H9 (cell line): ENCODE measurements around the gene TNIP1. TPM values are rescaled to one million over a fixed set of nuclear protein-coding genes. Genes with fewer than 3 reads are reported as not detected.

Source experiments
- DNase-seq: peaks from one replicate; pipeline ENCODE4 v3.0.0-alpha.2; 2017
- H2AFZ ChIP-seq: one replicate; pipeline ENCODE4 v1.6.1; 2013; ENCODE audit warnings: mild to moderate bottlenecking, low read length, control low read depth, moderate library complexity
- H2AK5ac ChIP-seq: 2 replicates; pipeline ENCODE4 v1.6.1; 2013; ENCODE audit warnings: low read length, control low read depth, mixed read lengths; ENCODE audit not compliant: insufficient read length
- H2BK120ac ChIP-seq: one replicate; pipeline ENCODE4 v1.6.1; 2013; ENCODE audit warnings: low read depth, mild to moderate bottlenecking, low read length, control low read depth, inconsistent platforms; ENCODE audit not compliant: poor library complexity, severe bottlenecking
- H2BK12ac ChIP-seq: 2 replicates; pipeline ENCODE4 v1.6.1; 2013; ENCODE audit warnings: low read length, control low read depth, mixed read lengths, low read depth; ENCODE audit not compliant: insufficient read length
- H2BK15ac ChIP-seq: 2 replicates; pipeline ENCODE4 v1.6.1; 2013; ENCODE audit warnings: low read depth, low read length, control low read depth
- H2BK20ac ChIP-seq: one replicate; pipeline ENCODE4 v1.6.1; 2013; ENCODE audit warnings: low read depth, mild to moderate bottlenecking, low read length, control low read depth, inconsistent platforms; ENCODE audit not compliant: poor library complexity, severe bottlenecking
- H2BK5ac ChIP-seq: 2 replicates; pipeline ENCODE4 v1.6.1; 2013; ENCODE audit warnings: low read length, control low read depth, mixed read lengths; ENCODE audit not compliant: insufficient read length
- H3K14ac ChIP-seq: 2 replicates; pipeline ENCODE4 v1.6.1; 2013; ENCODE audit warnings: low read length, control low read depth; ENCODE audit not compliant: insufficient read depth
- H3K18ac ChIP-seq: 2 replicates; pipeline ENCODE4 v1.6.1; 2013; ENCODE audit warnings: low read depth, mild to moderate bottlenecking, mixed read lengths, low read length, control low read depth; ENCODE audit not compliant: insufficient read length
- H3K23ac ChIP-seq: 2 replicates; pipeline ENCODE4 v1.6.1; 2013; ENCODE audit warnings: low read length, control low read depth, mixed read lengths, low read depth; ENCODE audit not compliant: insufficient read length
- H3K23me2 ChIP-seq: 2 replicates; pipeline ENCODE4 v1.6.1; 2013; ENCODE audit warnings: low read depth, mild to moderate bottlenecking, mixed read lengths, low read length, control low read depth; ENCODE audit not compliant: insufficient read length, poor library complexity, severe bottlenecking
- H3K27ac ChIP-seq: 2 replicates; pipeline ENCODE4 v1.5.1; 2013; ENCODE audit warnings: low read length, control low read depth, mixed read lengths, low read depth; ENCODE audit not compliant: insufficient read length
- H3K27me3 ChIP-seq: 2 replicates; pipeline ENCODE4 v1.6.1; 2013; ENCODE audit warnings: low read length, control low read depth, inconsistent platforms; ENCODE audit not compliant: insufficient read depth
- H3K4ac ChIP-seq: 2 replicates; pipeline ENCODE4 v1.6.1; 2013; ENCODE audit warnings: low read depth, mild to moderate bottlenecking, control low read depth, inconsistent platforms, low read length, moderate library complexity
- H3K4me1 ChIP-seq: 2 replicates; pipeline ENCODE4 v1.6.1; 2013; ENCODE audit warnings: low read length, control low read depth, inconsistent platforms; ENCODE audit not compliant: insufficient read depth
- H3K4me2 ChIP-seq: 2 replicates; pipeline ENCODE4 v1.6.1; 2013; ENCODE audit warnings: low read length, control low read depth, mixed read lengths; ENCODE audit not compliant: insufficient read length, insufficient read depth
- H3K56ac ChIP-seq: 2 replicates; pipeline ENCODE4 v1.6.1; 2013; ENCODE audit warnings: low read depth, mild to moderate bottlenecking, mixed read lengths, low read length, control low read depth; ENCODE audit not compliant: insufficient read length
- H3K79me1 ChIP-seq: 2 replicates; pipeline ENCODE4 v1.6.1; 2013; ENCODE audit warnings: low read depth, mild to moderate bottlenecking, moderate library complexity, low read length, control low read depth, inconsistent platforms; ENCODE audit not compliant: insufficient read depth, poor library complexity, severe bottlenecking
- H3K79me2 ChIP-seq: 2 replicates; pipeline ENCODE4 v1.6.1; 2013; ENCODE audit warnings: low read length, control low read depth, inconsistent platforms; ENCODE audit not compliant: insufficient read depth
- H3K9ac ChIP-seq: 2 replicates; pipeline ENCODE4 v1.6.1; 2013; ENCODE audit warnings: low read length, control low read depth, mixed read lengths; ENCODE audit not compliant: insufficient read length; ENCODE audit errors: extremely low read depth
- H3K9me3 ChIP-seq: one replicate; pipeline ENCODE4 v1.6.1; 2013; ENCODE audit warnings: low read depth, low read length, inconsistent platforms; ENCODE audit not compliant: control insufficient read depth
- H3T11ph ChIP-seq: one replicate; pipeline ENCODE4 v1.6.1; 2013; ENCODE audit warnings: mild to moderate bottlenecking, low read length, control low read depth, inconsistent platforms
- H4K20me1 ChIP-seq: one replicate; pipeline ENCODE4 v1.6.1; 2013; ENCODE audit not compliant: control insufficient read depth, insufficient read length, insufficient read depth
- H4K5ac ChIP-seq: 2 replicates; pipeline ENCODE4 v1.6.1; 2013; ENCODE audit warnings: low read depth, mild to moderate bottlenecking, mixed read lengths, low read length, control low read depth; ENCODE audit not compliant: insufficient read length
- H4K8ac ChIP-seq: replicated peaks from 2 replicates; pipeline ENCODE4 v1.6.1; 2013; ENCODE audit warnings: low read length, control low read depth, mixed read lengths, low read depth; ENCODE audit not compliant: insufficient read length
- H4K91ac ChIP-seq: 2 replicates; pipeline ENCODE4 v1.6.1; 2013; ENCODE audit warnings: low read depth, mild to moderate bottlenecking, moderate library complexity, mixed read lengths, low read length, control low read depth; ENCODE audit not compliant: insufficient read length
- H3K27ac Mint-ChIP-seq, 3 experiments: 2 replicates in 2 of 3; 3 replicates in 1 of 3; pipeline ENCODE4 v1.8.0; 2020 to 2021; ENCODE audit warnings: mixed read lengths in 3 of 3, mild to moderate bottlenecking in 1 of 3, moderate library complexity in 1 of 3
- H3K27me3 Mint-ChIP-seq: 2 replicates; pipeline ENCODE4 v1.8.0; 2021; ENCODE audit warnings: low read depth, mild to moderate bottlenecking, moderate library complexity, mixed read lengths
- H3K36me3 Mint-ChIP-seq, 3 experiments: 2 replicates in 2 of 3; 3 replicates in 1 of 3; pipeline ENCODE4 v1.8.0; 2020 to 2021; ENCODE audit warnings: low read depth in 3 of 3, mixed read lengths in 3 of 3; ENCODE audit not compliant: insufficient read depth in 1 of 3
- H3K4me1 Mint-ChIP-seq, 2 experiments: 2 replicates each; pipeline ENCODE4 v1.8.0; 2020; ENCODE audit warnings: mixed read lengths in 2 of 2
- H3K4me3 Mint-ChIP-seq, 2 experiments: 2 replicates in 1 of 2; 3 replicates in 1 of 2; pipeline ENCODE4 v1.8.0; 2020 to 2021; ENCODE audit warnings: mild to moderate bottlenecking in 2 of 2, mixed read lengths in 2 of 2, moderate library complexity in 1 of 2
- H3K9me3 Mint-ChIP-seq, 2 experiments: 2 replicates in 1 of 2; 3 replicates in 1 of 2; pipeline ENCODE4 v1.8.0; 2020; ENCODE audit warnings: mild to moderate bottlenecking in 2 of 2, mixed read lengths in 2 of 2, moderate library complexity in 1 of 2
- WGBS: extraction: QIAGEN DNeasy Blood & Tissue Kit; methylation state at CpG from one replicate; pipeline ENCODE4 v1.1.7; 2013; ENCODE audit warnings: missing lambda C conversion rate, low lambda C conversion rate, mixed read lengths; ENCODE audit not compliant: insufficient read length; ENCODE audit errors: extremely low coverage; 5-methylcytosine and 5-hydroxymethylcytosine counted together
- total RNA-seq: library from RNA; stranded (reverse); gene quantifications from 2 replicates; pipeline ENCODE4 v1.2.1, GENCODE V29; 2021
- TF ChIP-seq, protein P1 (sequence below): fragments of 200-600 bp; sonication (generic); conservative IDR thresholded peaks from 3 replicates; pipeline ENCODE4 v1.8.0; 2021; ENCODE audit warnings: antibody characterized with exemption, mild to moderate bottlenecking

Gene TNIP1
- total RNA-seq, 1 experiment from 2014 or later: 40.8 TPM

DNA sequence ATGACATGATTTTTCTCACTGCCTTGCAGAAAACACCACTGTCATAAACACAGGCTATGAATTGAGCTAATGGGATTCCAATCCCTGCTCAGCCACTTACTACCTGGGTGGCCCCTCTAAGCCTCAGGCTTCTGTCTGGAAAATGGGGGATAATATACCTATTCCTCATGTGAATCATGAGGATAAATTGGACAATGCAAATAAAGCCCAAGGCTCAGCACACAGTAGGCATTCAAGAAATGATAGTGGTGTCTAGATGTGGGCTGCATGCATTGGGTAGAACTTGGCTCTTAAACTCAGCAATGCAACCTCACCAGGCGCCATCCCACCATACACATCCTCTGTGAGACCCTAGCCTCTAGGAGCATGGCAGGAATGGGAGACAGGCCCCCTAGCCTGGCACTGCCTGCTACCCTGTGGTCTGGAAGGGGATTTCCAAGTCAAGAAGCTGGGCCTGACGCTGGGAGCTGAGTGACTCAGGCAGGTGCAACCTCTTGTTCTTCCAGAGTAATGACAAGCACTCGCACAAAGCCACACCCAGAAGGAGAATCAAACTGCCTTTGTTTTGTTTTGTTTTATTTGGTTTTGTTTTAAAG lies 2.3 kb upstream of the TNIP1 start:
- H3K79me1 ChIP-seq: no peaks in the 10 kb centered on the region
- no peak overlapping the region for H2BK5ac ChIP-seq
- no peak overlapping the region for H3K27ac ChIP-seq
- WGBS: no CpG with 5 or more reads among the region's 3 CpGs
- H3K27ac Mint-ChIP-seq: no peak overlapping the region
- H3K4me3 Mint-ChIP-seq: no peak overlapping the region
- no peaks in the 10 kb centered on the region for H4K20me1 ChIP-seq
- peaks cover 25 to 28% of the 10 kb centered on the region in 2 experiments for H3K4me1 Mint-ChIP-seq
- no peak overlapping the region for H4K5ac ChIP-seq
- no peak overlapping the region for H4K91ac ChIP-seq
- H3K56ac ChIP-seq: no peak overlapping the region
- no peak overlapping the region for H2BK120ac ChIP-seq
- no peak overlapping the region for H3K4me2 ChIP-seq
- H3T11ph ChIP-seq: no peak overlapping the region
- H3K27me3 Mint-ChIP-seq: peaks cover 1% of the 10 kb centered on the region
- no peak overlapping the region for H2BK20ac ChIP-seq
- TF ChIP-seq, protein P1, sequence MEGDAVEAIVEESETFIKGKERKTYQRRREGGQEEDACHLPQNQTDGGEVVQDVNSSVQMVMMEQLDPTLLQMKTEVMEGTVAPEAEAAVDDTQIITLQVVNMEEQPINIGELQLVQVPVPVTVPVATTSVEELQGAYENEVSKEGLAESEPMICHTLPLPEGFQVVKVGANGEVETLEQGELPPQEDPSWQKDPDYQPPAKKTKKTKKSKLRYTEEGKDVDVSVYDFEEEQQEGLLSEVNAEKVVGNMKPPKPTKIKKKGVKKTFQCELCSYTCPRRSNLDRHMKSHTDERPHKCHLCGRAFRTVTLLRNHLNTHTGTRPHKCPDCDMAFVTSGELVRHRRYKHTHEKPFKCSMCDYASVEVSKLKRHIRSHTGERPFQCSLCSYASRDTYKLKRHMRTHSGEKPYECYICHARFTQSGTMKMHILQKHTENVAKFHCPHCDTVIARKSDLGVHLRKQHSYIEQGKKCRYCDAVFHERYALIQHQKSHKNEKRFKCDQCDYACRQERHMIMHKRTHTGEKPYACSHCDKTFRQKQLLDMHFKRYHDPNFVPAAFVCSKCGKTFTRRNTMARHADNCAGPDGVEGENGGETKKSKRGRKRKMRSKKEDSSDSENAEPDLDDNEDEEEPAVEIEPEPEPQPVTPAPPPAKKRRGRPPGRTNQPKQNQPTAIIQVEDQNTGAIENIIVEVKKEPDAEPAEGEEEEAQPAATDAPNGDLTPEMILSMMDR: no peak
- no peaks in the 10 kb centered on the region for H3K4me1 ChIP-seq
- H3K79me2 ChIP-seq: no peaks in the 10 kb centered on the region
- no peak overlapping the region for H2AK5ac ChIP-seq
- H3K9me3 Mint-ChIP-seq: no peaks in the 10 kb centered on the region
- H4K8ac ChIP-seq: no peak overlapping the region
- no peak overlapping the region for H3K4ac ChIP-seq
- H3K18ac ChIP-seq: no peak overlapping the region
- H3K23me2 ChIP-seq: peaks cover 5% of the 10 kb centered on the region
- H3K9me3 ChIP-seq: no peaks in the 10 kb centered on the region
- H3K14ac ChIP-seq: no peak overlapping the region
- DNase-seq: no peak
- H2AFZ ChIP-seq: no peak overlapping the region
- no peak overlapping the region for H2BK12ac ChIP-seq
- no peaks in the 10 kb centered on the region for H3K36me3 Mint-ChIP-seq
- H3K27me3 ChIP-seq: no peaks in the 10 kb centered on the region
- no peak overlapping the region for H3K9ac ChIP-seq
- no peak overlapping the region for H3K23ac ChIP-seq
- H2BK15ac ChIP-seq: no peak overlapping the region
